HEK293 (cell line): ENCODE measurements around the gene RRAGC.
"Not testable (repeated sequence)": the region's sequence is repeated elsewhere in the genome, so short reads cannot be mapped to it uniquely, and the experiment has no call there.

ENCODE experiments used
- CTCF ChIA-PET: fragments of 350-600 bp; formaldehyde crosslinking; extraction: SDS; loops from one replicate; lab custom pipeline; 2021; ENCODE audit warnings: antibody characterized with exemption; lab: Yijun Ruan, JAX
- POLR2A ChIA-PET: fragments of 300-600 bp; formaldehyde crosslinking; extraction: SDS; loops from one replicate; lab custom pipeline; 2020; ENCODE audit warnings: antibody characterized with exemption, inconsistent platforms; lab: Yijun Ruan, JAX
- H3K27ac ChIP-seq: fragments of 200-500 bp; sonication (Bioruptor generic); 2 replicates; pipeline ENCODE4 v1.5.1; 2014; ENCODE audit warnings: low read depth, low read length, control low read depth, inconsistent platforms; ENCODE audit errors: extremely low read depth
- H3K36me3 ChIP-seq, 2 experiments: fragments of 200-500 bp in 1 of 2; sonication (Bioruptor generic) in 1 of 2; 1 replicate in 1 of 2; 2 replicates in 1 of 2; pipeline ENCODE4 v1.5.1; 2014 to 2017; ENCODE audit warnings: inconsistent platforms in 2 of 2, low read length in 2 of 2; ENCODE audit not compliant: control insufficient read depth in 2 of 2, insufficient read depth in 1 of 2
- H3K4me1 ChIP-seq: fragments of 200-500 bp; sonication (Bioruptor generic); 2 replicates; pipeline ENCODE4 v1.5.1; 2014; ENCODE audit warnings: mild to moderate bottlenecking, low read length, inconsistent platforms; ENCODE audit not compliant: control insufficient read depth, insufficient read depth
- H3K4me3 ChIP-seq: 2 replicates; pipeline ENCODE4 v1.5.1; 2011; ENCODE audit warnings: low read depth, mild to moderate bottlenecking, control low read depth, low read length, moderate library complexity
- H3K9me3 ChIP-seq: fragments of 200-500 bp; sonication (Bioruptor generic); 2 replicates; pipeline ENCODE4 v1.5.1; 2014; ENCODE audit warnings: low read depth, low read length, inconsistent platforms; ENCODE audit not compliant: control insufficient read depth, insufficient read depth
- GLIS1 ChIP-seq: fragments of 450-650 bp; formaldehyde crosslinking; IDR thresholded peaks from 2 replicates; pipeline ENCODE4 v1.5.1; 2016; ENCODE audit warnings: missing biosample characterization, missing genetic modification characterization
- KLF17 ChIP-seq: fragments of 450-650 bp; formaldehyde crosslinking; IDR thresholded peaks from 2 replicates; pipeline ENCODE4 v1.5.1; 2016; ENCODE audit warnings: missing biosample characterization, missing genetic modification characterization
- PRDM1 ChIP-seq: fragments of 450-650 bp; formaldehyde crosslinking; IDR thresholded peaks from 2 replicates; pipeline ENCODE4; 2016; ENCODE audit warnings: missing biosample characterization, missing genetic modification characterization
- ZBTB44 ChIP-seq: fragments of 450-650 bp; IDR thresholded peaks from 2 replicates; pipeline ENCODE4 v1.5.1; 2018; ENCODE audit warnings: missing biosample characterization, mild to moderate bottlenecking, missing genetic modification characterization
- ZNF114 ChIP-seq: fragments of 450-650 bp; formaldehyde crosslinking; IDR thresholded peaks from 2 replicates; pipeline ENCODE4 v1.5.0; 2017; ENCODE audit warnings: missing biosample characterization, missing genetic modification characterization
- ZNF146 ChIP-seq: fragments of 450-650 bp; formaldehyde crosslinking; IDR thresholded peaks from 2 replicates; pipeline ENCODE4 v1.5.1; 2016; ENCODE audit warnings: missing biosample characterization, missing genetic modification characterization
- ZNF473 ChIP-seq: fragments of 450-650 bp; formaldehyde crosslinking; IDR thresholded peaks from 2 replicates; pipeline ENCODE4 v1.5.1; 2017; ENCODE audit warnings: missing biosample characterization, missing genetic modification characterization
- ZNF704 ChIP-seq: fragments of 450-650 bp; formaldehyde crosslinking; IDR thresholded peaks from 2 replicates; pipeline ENCODE4 v1.5.1; 2016; ENCODE audit warnings: missing biosample characterization, missing genetic modification characterization
- ZSCAN16 ChIP-seq: fragments of 450-650 bp; formaldehyde crosslinking; IDR thresholded peaks from 2 replicates; pipeline ENCODE4 v1.5.1; 2016; ENCODE audit warnings: missing biosample characterization, missing genetic modification characterization
- ZSCAN18 ChIP-seq: fragments of 450-650 bp; formaldehyde crosslinking; IDR thresholded peaks from 2 replicates; pipeline ENCODE4 v1.5.1; 2016; ENCODE audit warnings: missing biosample characterization, missing genetic modification characterization
- TF ChIP-seq, protein P1 (sequence below): fragments of 450-650 bp; formaldehyde crosslinking; IDR thresholded peaks from 2 replicates; pipeline ENCODE4 v1.5.1; 2016; ENCODE audit warnings: missing biosample characterization, missing genetic modification characterization
- TF ChIP-seq, protein P2 (sequence below): fragments of 450-650 bp; formaldehyde crosslinking; IDR thresholded peaks from 2 replicates; pipeline ENCODE4; 2016; ENCODE audit warnings: missing biosample characterization, missing genetic modification characterization
- TF ChIP-seq, protein P3 (sequence below): fragments of 450-650 bp; formaldehyde crosslinking; IDR thresholded peaks from 2 replicates; pipeline ENCODE4 v1.5.1; 2016; ENCODE audit warnings: missing biosample characterization, missing genetic modification characterization

RRAGC gene

GRCh38 chr1:38848071-38848470, 11.5 kb downstream of the RRAGC start (continued):
- TF ChIP-seq ZBTB44 = no peak
- TF ChIP-seq ZNF114 (tag by site-specific recombination) = no peak
- TF ChIP-seq GLIS1 (tag by site-specific recombination) = no peak
- no peak for TF ChIP-seq ZNF473
- TF ChIP-seq, all 188 proteins: peak for 0

- POLR2A ChIA-PET = interaction anchor here (1.4 kb wide), 1 partner anchor 10 kb away, joined by 4 read pairs; no protein-coding TSS in a partner anchor
- no peak overlapping the region for H3K4me3 ChIP-seq
- H3K4me1 ChIP-seq = no peaks in the 10 kb centered on the region
- H3K27ac ChIP-seq = no peak overlapping the region
- CTCF ChIA-PET = interaction anchor here (0.6 to 1.4 kb wide), 4 partner anchors 9 to 246 kb away, joined by 3 to 6 read pairs (median 4); no protein-coding TSS in a partner anchor
- TF ChIP-seq ZNF704 (tag by site-specific recombination) = no peak
- TF ChIP-seq, protein P1, sequence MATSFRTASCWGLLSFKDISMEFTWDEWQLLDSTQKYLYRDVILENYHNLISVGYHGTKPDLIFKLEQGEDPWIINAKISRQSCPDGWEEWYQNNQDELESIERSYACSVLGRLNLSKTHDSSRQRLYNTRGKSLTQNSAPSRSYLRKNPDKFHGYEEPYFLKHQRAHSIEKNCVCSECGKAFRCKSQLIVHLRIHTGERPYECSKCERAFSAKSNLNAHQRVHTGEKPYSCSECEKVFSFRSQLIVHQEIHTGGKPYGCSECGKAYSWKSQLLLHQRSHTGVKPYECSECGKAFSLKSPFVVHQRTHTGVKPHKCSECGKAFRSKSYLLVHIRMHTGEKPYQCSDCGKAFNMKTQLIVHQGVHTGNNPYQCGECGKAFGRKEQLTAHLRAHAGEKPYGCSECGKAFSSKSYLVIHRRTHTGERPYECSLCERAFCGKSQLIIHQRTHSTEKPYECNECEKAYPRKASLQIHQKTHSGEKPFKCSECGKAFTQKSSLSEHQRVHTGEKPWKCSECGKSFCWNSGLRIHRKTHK (tag by site-specific recombination) = no peak
- TF ChIP-seq KLF17 = no peak
- TF ChIP-seq ZSCAN16 (tag by site-specific recombination) = no peak
- TF ChIP-seq ZSCAN18 (tag by site-specific recombination) = no peak
- TF ChIP-seq, protein P2, sequence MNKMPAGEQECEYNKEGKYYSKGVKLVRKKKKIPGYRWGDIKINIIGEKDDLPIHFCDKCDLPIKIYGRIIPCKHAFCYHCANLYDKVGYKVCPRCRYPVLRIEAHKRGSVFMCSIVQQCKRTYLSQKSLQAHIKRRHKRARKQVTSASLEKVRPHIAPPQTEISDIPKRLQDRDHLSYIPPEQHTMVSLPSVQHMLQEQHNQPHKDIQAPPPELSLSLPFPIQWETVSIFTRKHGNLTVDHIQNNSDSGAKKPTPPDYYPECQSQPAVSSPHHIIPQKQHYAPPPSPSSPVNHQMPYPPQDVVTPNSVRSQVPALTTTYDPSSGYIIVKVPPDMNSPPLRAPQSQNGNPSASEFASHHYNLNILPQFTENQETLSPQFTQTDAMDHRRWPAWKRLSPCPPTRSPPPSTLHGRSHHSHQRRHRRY (tag by site-specific recombination) = no peak
- TF ChIP-seq PRDM1 (tag by site-specific recombination) = no peak
- TF ChIP-seq, all 188 proteins: peak for 0
- peaks cover 56 to 83% of the 10 kb centered on the region in 2 experiments for H3K36me3 ChIP-seq
- H3K9me3 ChIP-seq = no peaks in the 10 kb centered on the region
Observed at GRCh38 chr1:38846210-38846609, 13.4 kb downstream of the RRAGC start.

- H3K27ac ChIP-seq, H3K9me3 ChIP-seq, H3K4me3 ChIP-seq, POLR2A ChIA-PET, H3K4me1 ChIP-seq: not testable (repeated sequence)
- CTCF ChIA-PET = interaction anchor here (0.6 to 0.9 kb wide), 3 partner anchors 8 to 386 kb away, joined by 3 to 4 read pairs (median 3); no protein-coding TSS in a partner anchor
- TF ChIP-seq, protein P3, sequence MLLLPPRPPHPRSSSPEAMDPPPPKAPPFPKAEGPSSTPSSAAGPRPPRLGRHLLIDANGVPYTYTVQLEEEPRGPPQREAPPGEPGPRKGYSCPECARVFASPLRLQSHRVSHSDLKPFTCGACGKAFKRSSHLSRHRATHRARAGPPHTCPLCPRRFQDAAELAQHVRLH (tag by site-specific recombination) = 0 out of 2 replicates have a peak, but pooled peaks have one; percentile 24
- TF ChIP-seq ZNF146 = peak; percentile 96
- H3K36me3 ChIP-seq = peaks cover 50 to 82% of the 10 kb centered on the region in 2 experiments
Observed at GRCh38 chr1:38845088-38845487, 14.5 kb downstream of the RRAGC start.
